HepG2 (cell line): ENCODE data around the gene RHBDD3. TPM values are rescaled to one million over a fixed set of nuclear protein-coding genes. Genes with fewer than 3 reads are reported as not detected.
A peak's percentile ranks its signal among the peaks of the same experiment; 100 is the strongest.

Experiments used
- CEBPG ChIP-seq: IDR thresholded peaks from 2 replicates; pipeline ENCODE4 v1.6.1; 2016
- HHEX ChIP-seq: IDR thresholded peaks from 2 replicates; pipeline ENCODE4 v1.6.1; 2016; ENCODE audit warnings: control low read depth
- ISX ChIP-seq: sonication (generic); formaldehyde crosslinking; conservative IDR thresholded peaks from 2 replicates; pipeline ENCODE4 v1.5.0; 2020; ENCODE audit warnings: missing genetic modification reagents
- LBX2 ChIP-seq: sonication (generic); formaldehyde crosslinking; IDR thresholded peaks from 2 replicates; pipeline ENCODE4 v1.5.0; 2020; ENCODE audit warnings: missing genetic modification reagents, mild to moderate bottlenecking, borderline replicate concordance
- MIXL1 ChIP-seq: IDR thresholded peaks from 2 replicates; pipeline ENCODE4 v1.6.1; 2016
- NFE2L1 ChIP-seq: sonication (generic); formaldehyde crosslinking; IDR thresholded peaks from 2 replicates; pipeline ENCODE4 v1.4.0; 2020; ENCODE audit warnings: missing genetic modification reagents, mild to moderate bottlenecking, borderline replicate concordance
- NKX3-1 ChIP-seq: sonication (generic); formaldehyde crosslinking; IDR thresholded peaks from 2 replicates; pipeline ENCODE4 v1.5.0; 2020; ENCODE audit warnings: missing genetic modification reagents
- SMAD1 ChIP-seq: sonication (generic); formaldehyde crosslinking; IDR thresholded peaks from 2 replicates; pipeline ENCODE4 v1.4.0; 2020; ENCODE audit warnings: missing genetic modification reagents, low read depth, mild to moderate bottlenecking, borderline replicate concordance
- TERF1 ChIP-seq: sonication (generic); formaldehyde crosslinking; IDR thresholded peaks from 2 replicates; pipeline ENCODE4 v1.8.0; 2022; ENCODE audit warnings: mild to moderate bottlenecking, missing genetic modification reagents, moderate library complexity
- TFE3 ChIP-seq: IDR thresholded peaks from 2 replicates; pipeline ENCODE4 v1.6.1; 2016
- ZFP41 ChIP-seq: sonication (generic); formaldehyde crosslinking; IDR thresholded peaks from 2 replicates; pipeline ENCODE4 v1.4.0; 2020; ENCODE audit warnings: mild to moderate bottlenecking, missing genetic modification reagents, borderline replicate concordance
- ZNF263 ChIP-seq: sonication (generic); formaldehyde crosslinking; IDR thresholded peaks from 2 replicates; pipeline ENCODE4 v1.4.0; 2020; ENCODE audit warnings: missing genetic modification reagents
- ZNF639 ChIP-seq: conservative IDR thresholded peaks from 2 replicates; pipeline ENCODE4 v1.6.1; 2018; ENCODE audit warnings: missing genetic modification reagents
- ZNF891 ChIP-seq: sonication (generic); formaldehyde crosslinking; IDR thresholded peaks from 2 replicates; pipeline ENCODE4 v1.5.0; 2020; ENCODE audit warnings: mild to moderate bottlenecking, missing genetic modification reagents
- ZSCAN29 ChIP-seq: sonication (generic); formaldehyde crosslinking; conservative IDR thresholded peaks from 2 replicates; pipeline ENCODE4 v1.4.0; 2020; ENCODE audit warnings: mild to moderate bottlenecking, missing genetic modification reagents
- polyA plus RNA-seq, 8 experiments: library from polyadenylated mRNA; depleted of rRNA in 3 of 8; stranded (reverse) in 7 of 8; unstranded in 1 of 8; fragments of >200 nt; fragmentation: Illumina TruSeq in 4 of 8; extraction: Trizol in 4 of 8; gene quantifications; 2 replicates each; pipeline versions ENCODE4 v1.2.1 to v1.2.3, GENCODE V29; 2011 to 2016; ENCODE audit warnings: low read depth in 4 of 8, missing spikeins in 1 of 8, mixed read lengths in 1 of 8; ENCODE audit not compliant: insufficient read depth in 1 of 8
- total RNA-seq, 5 experiments: library from RNA; depleted of rRNA; stranded (reverse); fragments of >200 nt; fragmentation: Illumina TruSeq; extraction: Trizol; gene quantifications; 2 replicates each; pipeline ENCODE4 v1.2.3, GENCODE V29; 2016; ENCODE audit warnings: low read depth in 1 of 5
- TF ChIP-seq, protein P1 (sequence below): sonication (generic); formaldehyde crosslinking; IDR thresholded peaks from 2 replicates; pipeline ENCODE4 v1.5.1; 2020; ENCODE audit warnings: missing genetic modification reagents, mild to moderate bottlenecking, borderline replicate concordance
- TF ChIP-seq, protein P2 (sequence below): sonication (generic); formaldehyde crosslinking; conservative IDR thresholded peaks from 2 replicates; pipeline ENCODE4 v1.4.0; 2020; ENCODE audit warnings: missing genetic modification reagents
- TF ChIP-seq, protein P3 (sequence below): sonication (generic); formaldehyde crosslinking; IDR thresholded peaks from 2 replicates; pipeline ENCODE4 v1.8.1; 2023; ENCODE audit warnings: mild to moderate bottlenecking, inconsistent platforms, moderate library complexity, missing genetic modification reagents, borderline replicate concordance
- TF ChIP-seq, protein P4 (sequence below): sonication (generic); formaldehyde crosslinking; IDR thresholded peaks from 2 replicates; pipeline ENCODE4 v1.4.0; 2020; ENCODE audit warnings: missing genetic modification reagents

The RHBDD3 gene
- total and polyA plus RNA-seq, 2 of the 13 experiments (the other 11 are each of a cell fraction or from before 2014, with no cell fraction given): 12.1 to 26.7 TPM

DNA sequence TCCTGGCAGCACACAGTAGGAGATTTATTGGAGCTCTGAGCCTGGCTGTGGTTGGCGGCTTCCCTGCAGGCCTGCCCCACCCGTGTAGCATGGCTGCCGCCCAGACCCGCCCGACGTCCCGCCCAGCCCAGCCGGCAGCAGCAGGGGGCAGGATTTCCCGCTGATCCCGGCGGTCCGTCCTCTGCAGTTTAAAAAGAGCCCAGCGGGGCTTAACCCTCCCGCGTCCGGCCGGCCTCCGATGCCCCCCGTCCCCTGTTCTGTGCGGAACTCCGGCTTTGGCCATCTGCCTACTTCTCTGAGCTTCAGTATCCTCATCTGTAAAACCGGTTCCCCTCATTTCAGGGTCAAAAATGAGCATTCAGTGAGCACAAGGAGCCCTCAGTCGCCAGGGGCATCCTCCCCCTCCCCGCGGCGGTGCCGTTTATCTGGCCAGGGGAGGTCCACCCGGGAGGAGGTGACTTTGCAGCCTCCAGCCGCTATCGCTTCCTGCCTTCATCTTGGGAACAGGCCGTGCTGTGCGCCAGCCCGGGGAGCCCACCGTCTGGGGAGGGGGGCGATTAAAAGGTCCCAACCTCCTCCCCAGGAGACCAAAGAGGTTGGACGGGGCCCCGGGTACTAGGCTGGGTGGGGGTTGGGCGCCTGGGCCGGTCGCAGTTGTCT, 38.5 kb upstream of the RHBDD3 start, which contains the start of gene GAS2L1 (continued):
- no peak for TF ChIP-seq LBX2 (CRISPR knock-in tag)
- TF ChIP-seq, protein P1, sequence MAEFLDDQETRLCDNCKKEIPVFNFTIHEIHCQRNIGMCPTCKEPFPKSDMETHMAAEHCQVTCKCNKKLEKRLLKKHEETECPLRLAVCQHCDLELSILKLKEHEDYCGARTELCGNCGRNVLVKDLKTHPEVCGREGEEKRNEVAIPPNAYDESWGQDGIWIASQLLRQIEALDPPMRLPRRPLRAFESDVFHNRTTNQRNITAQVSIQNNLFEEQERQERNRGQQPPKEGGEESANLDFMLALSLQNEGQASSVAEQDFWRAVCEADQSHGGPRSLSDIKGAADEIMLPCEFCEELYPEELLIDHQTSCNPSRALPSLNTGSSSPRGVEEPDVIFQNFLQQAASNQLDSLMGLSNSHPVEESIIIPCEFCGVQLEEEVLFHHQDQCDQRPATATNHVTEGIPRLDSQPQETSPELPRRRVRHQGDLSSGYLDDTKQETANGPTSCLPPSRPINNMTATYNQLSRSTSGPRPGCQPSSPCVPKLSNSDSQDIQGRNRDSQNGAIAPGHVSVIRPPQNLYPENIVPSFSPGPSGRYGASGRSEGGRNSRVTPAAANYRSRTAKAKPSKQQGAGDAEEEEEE (CRISPR knock-in tag): no peak
- no peak for TF ChIP-seq CEBPG (CRISPR knock-in tag)
- no peak for TF ChIP-seq ZNF891
- no peak for TF ChIP-seq ZFP41 (CRISPR knock-in tag)
- TF ChIP-seq, protein P2, sequence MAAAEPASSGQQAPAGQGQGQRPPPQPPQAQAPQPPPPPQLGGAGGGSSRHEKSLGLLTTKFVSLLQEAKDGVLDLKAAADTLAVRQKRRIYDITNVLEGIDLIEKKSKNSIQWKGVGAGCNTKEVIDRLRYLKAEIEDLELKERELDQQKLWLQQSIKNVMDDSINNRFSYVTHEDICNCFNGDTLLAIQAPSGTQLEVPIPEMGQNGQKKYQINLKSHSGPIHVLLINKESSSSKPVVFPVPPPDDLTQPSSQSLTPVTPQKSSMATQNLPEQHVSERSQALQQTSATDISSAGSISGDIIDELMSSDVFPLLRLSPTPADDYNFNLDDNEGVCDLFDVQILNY: peak; percentile 66; the same call in 1 of the 2 replicates
- no peak for TF ChIP-seq TERF1
- TF ChIP-seq, protein P3, sequence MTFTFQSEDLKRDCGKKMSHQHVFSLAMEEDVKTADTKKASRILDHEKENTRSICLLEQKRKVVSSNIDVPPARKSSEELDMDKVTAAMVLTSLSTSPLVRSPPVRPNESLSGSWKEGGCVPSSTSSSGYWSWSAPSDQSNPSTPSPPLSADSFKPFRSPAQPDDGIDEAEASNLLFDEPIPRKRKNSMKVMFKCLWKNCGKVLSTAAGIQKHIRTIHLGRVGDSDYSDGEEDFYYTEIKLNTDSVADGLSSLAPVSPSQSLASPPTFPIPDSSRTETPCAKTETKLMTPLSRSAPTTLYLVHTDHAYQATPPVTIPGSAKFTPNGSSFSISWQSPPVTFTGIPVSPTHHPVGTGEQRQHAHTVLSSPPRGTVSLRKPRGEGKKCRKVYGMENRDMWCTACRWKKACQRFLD (CRISPR knock-in tag): no peak
- 0 out of 2 replicates have a peak, but pooled peaks have one; percentile 35 for TF ChIP-seq ZNF263
- TF ChIP-seq MIXL1 (CRISPR knock-in tag): no peak
- no peak for TF ChIP-seq NKX3-1 (CRISPR knock-in tag)
- no peak for TF ChIP-seq HHEX (CRISPR knock-in tag)
- TF ChIP-seq NFE2L1 (CRISPR knock-in tag): no peak
- TF ChIP-seq, protein P4, sequence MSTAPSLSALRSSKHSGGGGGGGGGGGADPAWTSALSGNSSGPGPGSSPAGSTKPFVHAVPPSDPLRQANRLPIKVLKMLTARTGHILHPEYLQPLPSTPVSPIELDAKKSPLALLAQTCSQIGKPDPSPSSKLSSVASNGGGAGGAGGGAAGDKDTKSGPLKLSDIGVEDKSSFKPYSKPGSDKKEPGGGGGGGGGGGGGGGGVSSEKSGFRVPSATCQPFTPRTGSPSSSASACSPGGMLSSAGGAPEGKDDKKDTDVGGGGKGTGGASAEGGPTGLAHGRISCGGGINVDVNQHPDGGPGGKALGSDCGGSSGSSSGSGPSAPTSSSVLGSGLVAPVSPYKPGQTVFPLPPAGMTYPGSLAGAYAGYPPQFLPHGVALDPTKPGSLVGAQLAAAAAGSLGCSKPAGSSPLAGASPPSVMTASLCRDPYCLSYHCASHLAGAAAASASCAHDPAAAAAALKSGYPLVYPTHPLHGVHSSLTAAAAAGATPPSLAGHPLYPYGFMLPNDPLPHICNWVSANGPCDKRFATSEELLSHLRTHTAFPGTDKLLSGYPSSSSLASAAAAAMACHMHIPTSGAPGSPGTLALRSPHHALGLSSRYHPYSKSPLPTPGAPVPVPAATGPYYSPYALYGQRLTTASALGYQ (CRISPR knock-in tag): no peak
- TF ChIP-seq ZNF639 (CRISPR knock-in tag): no peak
- TF ChIP-seq SMAD1: no peak
- TF ChIP-seq ISX (CRISPR knock-in tag): no peak
- no peak for TF ChIP-seq ZSCAN29 (CRISPR knock-in tag)
- TF ChIP-seq TFE3 (CRISPR knock-in tag): peak; percentile 11; the same call in 1 of the 2 replicates
